WTC11 (cell line): ENCODE data around the gene MYO19. TPM values are rescaled to one million over a fixed set of nuclear protein-coding genes. Genes with fewer than 3 reads are reported as not detected.

Experiments
- ATAC-seq: fragments of 200-7000 bp; cut with Tn5 transposase; 2 replicates; pipeline ENCODE4 v1.10.0; 2021; ENCODE audit warnings: mild to moderate bottlenecking, moderate library complexity
- CTCF ChIA-PET: fragments of 300-600 bp; sonication (Branson Sonifier 250); formaldehyde crosslinking; loops from one replicate; lab custom pipeline; 2021; ENCODE audit warnings: antibody characterized with exemption; lab: Charles Lee
- POLR2A ChIA-PET: fragments of 350-600 bp; sonication (Branson Sonifier 250); formaldehyde crosslinking; loops from one replicate; lab custom pipeline; 2021; ENCODE audit warnings: antibody characterized with exemption; lab: Charles Lee
- DNase-seq: peaks from one replicate; pipeline ENCODE4 v3.0.0; 2021; ENCODE audit warnings: low spot score
- H3K27ac Mint-ChIP-seq: 2 replicates; pipeline ENCODE4 v1.8.0; 2021; ENCODE audit warnings: mixed read lengths
- H3K27me3 Mint-ChIP-seq: 2 replicates; pipeline ENCODE4 v1.8.0; 2021; ENCODE audit warnings: low read depth, mild to moderate bottlenecking, moderate library complexity, mixed read lengths
- H3K36me3 Mint-ChIP-seq: 2 replicates; pipeline ENCODE4 v1.8.0; 2021; ENCODE audit warnings: mixed read lengths
- H3K4me1 Mint-ChIP-seq: 2 replicates; pipeline ENCODE4 v1.8.0; 2022; ENCODE audit warnings: mixed read lengths
- H3K4me3 Mint-ChIP-seq: 2 replicates; pipeline ENCODE4 v1.8.0; 2021; ENCODE audit warnings: mild to moderate bottlenecking, moderate library complexity, mixed read lengths
- H3K9me3 Mint-ChIP-seq: 2 replicates; pipeline ENCODE4 v1.8.0; 2021; ENCODE audit warnings: mixed read lengths
- CBFB ChIP-seq: sonication (generic); formaldehyde crosslinking; IDR thresholded peaks from 2 replicates; pipeline ENCODE4 v1.8.1; 2022; ENCODE audit warnings: mild to moderate bottlenecking, low read depth, missing genetic modification reagents
- CREM ChIP-seq: sonication (generic); formaldehyde crosslinking; IDR thresholded peaks from 2 replicates; pipeline ENCODE4 v1.8.1; 2022; ENCODE audit warnings: mild to moderate bottlenecking, missing genetic modification reagents, moderate library complexity
- E2F1 ChIP-seq: sonication (generic); formaldehyde crosslinking; IDR thresholded peaks from 2 replicates; pipeline ENCODE4 v1.8.0; 2022; ENCODE audit warnings: mild to moderate bottlenecking, missing genetic modification reagents
- GRHL2 ChIP-seq: fragments of 250-450 bp; sonication (Bioruptor Pico); IDR thresholded peaks from 2 replicates; pipeline ENCODE4 v1.8.0; 2022; ENCODE audit warnings: mild to moderate bottlenecking, moderate library complexity; ENCODE audit not compliant: insufficient replicate concordance, severe bottlenecking
- GTF2I ChIP-seq: fragments of 250-450 bp; sonication (Bioruptor Pico); conservative IDR thresholded peaks from 2 replicates; pipeline ENCODE4 v1.4.0; 2021; ENCODE audit warnings: mild to moderate bottlenecking
- KAT7 ChIP-seq: sonication (generic); formaldehyde crosslinking; IDR thresholded peaks from 2 replicates; pipeline ENCODE4 v1.8.1; 2023; ENCODE audit warnings: missing genetic modification reagents, mild to moderate bottlenecking, borderline replicate concordance
- MAX ChIP-seq: sonication (generic); formaldehyde crosslinking; IDR thresholded peaks from 2 replicates; pipeline ENCODE4 v1.8.0; 2022; ENCODE audit warnings: mild to moderate bottlenecking, missing genetic modification reagents
- MYBL2 ChIP-seq: sonication (generic); formaldehyde crosslinking; IDR thresholded peaks from 2 replicates; pipeline ENCODE4 v1.8.1; 2023; ENCODE audit warnings: mild to moderate bottlenecking, moderate library complexity, missing genetic modification reagents
- NFE2L1 ChIP-seq: sonication (generic); formaldehyde crosslinking; IDR thresholded peaks from 2 replicates; pipeline ENCODE4 v1.8.1; 2023; ENCODE audit warnings: missing genetic modification reagents
- NFYB ChIP-seq: sonication (generic); formaldehyde crosslinking; conservative IDR thresholded peaks from 2 replicates; pipeline ENCODE4 v1.8.0; 2022; ENCODE audit warnings: low read depth, missing genetic modification reagents
- NR1H2 ChIP-seq: sonication (generic); formaldehyde crosslinking; IDR thresholded peaks from 2 replicates; pipeline ENCODE4 v1.9.0; 2021; ENCODE audit warnings: mild to moderate bottlenecking, moderate library complexity, missing genetic modification reagents
- RORB ChIP-seq: fragments of 250-450 bp; sonication (Bioruptor Pico); IDR thresholded peaks from 2 replicates; pipeline ENCODE4 v1.9.0; 2021; ENCODE audit warnings: mild to moderate bottlenecking
- TCF7 ChIP-seq: sonication (generic); formaldehyde crosslinking; IDR thresholded peaks from 2 replicates; pipeline ENCODE4 v1.8.0; 2022; ENCODE audit warnings: mild to moderate bottlenecking, low read depth, missing genetic modification reagents, moderate library complexity
- TEAD4 ChIP-seq: sonication (generic); formaldehyde crosslinking; IDR thresholded peaks from 2 replicates; pipeline ENCODE4 v1.8.0; 2022; ENCODE audit warnings: mild to moderate bottlenecking, missing genetic modification reagents
- ZBTB21 ChIP-seq: sonication (generic); formaldehyde crosslinking; IDR thresholded peaks from 2 replicates; pipeline ENCODE4 v1.8.1; 2023; ENCODE audit warnings: mild to moderate bottlenecking, missing genetic modification reagents, borderline replicate concordance
- ZNF121 ChIP-seq: sonication (generic); formaldehyde crosslinking; IDR thresholded peaks from 2 replicates; pipeline ENCODE4 v1.8.0; 2023; ENCODE audit warnings: missing genetic modification reagents
- ZNF317 ChIP-seq: sonication (generic); formaldehyde crosslinking; IDR thresholded peaks from 2 replicates; pipeline ENCODE4 v1.8.1; 2023; ENCODE audit warnings: low read depth, mild to moderate bottlenecking, moderate library complexity, missing genetic modification reagents, borderline replicate concordance
- total RNA-seq: library from RNA; stranded (reverse); gene quantifications from 3 replicates; pipeline ENCODE4 v1.2.3, GENCODE V29; 2021
- TF ChIP-seq, protein P1 (sequence below): fragments of 250-450 bp; sonication (Bioruptor Pico); IDR thresholded peaks from 2 replicates; pipeline ENCODE4 v1.9.0; 2021; ENCODE audit warnings: mild to moderate bottlenecking
- TF ChIP-seq, protein P2 (sequence below): fragments of 250-450 bp; sonication (Bioruptor Pico); IDR thresholded peaks from 2 replicates; pipeline ENCODE4 v2.1.2; 2022; ENCODE audit warnings: mild to moderate bottlenecking, moderate library complexity
- TF ChIP-seq, protein P3 (sequence below): sonication (generic); formaldehyde crosslinking; IDR thresholded peaks from 2 replicates; pipeline ENCODE4 v1.8.1; 2023; ENCODE audit warnings: mild to moderate bottlenecking, moderate library complexity, missing genetic modification reagents
- TF ChIP-seq, protein P4 (sequence below): sonication (generic); formaldehyde crosslinking; IDR thresholded peaks from 2 replicates; pipeline ENCODE4 v1.8.0; 2022; ENCODE audit warnings: missing genetic modification reagents
- TF ChIP-seq, protein P5 (sequence below): sonication (generic); formaldehyde crosslinking; conservative IDR thresholded peaks from 2 replicates; pipeline ENCODE4 v1.8.1; 2022; ENCODE audit warnings: mild to moderate bottlenecking, missing genetic modification reagents

Gene MYO19
- total RNA-seq, 1 experiment from 2014 or later: 146 TPM

GRCh38 chr17:36523113-36523512 is 11.6 kb downstream of the MYO19 start:
- H3K9me3 Mint-ChIP-seq: no peaks in the 10 kb centered on the region
- CTCF ChIA-PET: interaction anchor here (0.6 kb wide), 1 partner anchor 552 kb away, joined by 4 read pairs; no protein-coding TSS in a partner anchor
- no peak for ATAC-seq

GRCh38 chr17:36515837-36516236 is 18.8 kb downstream of the MYO19 start:
- ChIA-PET CTCF (interaction anchor here (2.9 kb wide), 1 partner anchor 18 kb away, joined by 12 read pairs; the partner anchor contains the start of genes MYO19 and PIGW), POLR2A (interaction anchor here (1.1 kb wide), 1 partner anchor 14 kb away, joined by 5 read pairs; no protein-coding TSS in a partner anchor)
- H3K36me3 Mint-ChIP-seq: peaks cover 74% of the 10 kb centered on the region
- H3K27me3 Mint-ChIP-seq: no peaks in the 10 kb centered on the region
- ATAC-seq (no peak), DNase-seq (no peak)
- H3K27ac Mint-ChIP-seq: no peak overlapping the region
- no peak overlapping the region for H3K4me3 Mint-ChIP-seq
- no peaks in the 10 kb centered on the region for H3K4me1 Mint-ChIP-seq
- no peaks in the 10 kb centered on the region for H3K9me3 Mint-ChIP-seq
- no peak for TF ChIP-seq KAT7 (CRISPR knock-in tag)
- TF ChIP-seq E2F1 (CRISPR knock-in tag): no peak

More at GRCh38 chr17:36523113-36523512, 11.6 kb downstream of the MYO19 start:
- no peaks in the 10 kb centered on the region for H3K27me3 Mint-ChIP-seq
- H3K27ac Mint-ChIP-seq: no peak overlapping the region
- no peaks in the 10 kb centered on the region for H3K4me1 Mint-ChIP-seq
- no peak overlapping the region for H3K4me3 Mint-ChIP-seq
- POLR2A ChIA-PET: no interaction called here
- no peak for TF ChIP-seq ZBTB21 (CRISPR knock-in tag)
- TF ChIP-seq CBFB (CRISPR knock-in tag): no peak
- TF ChIP-seq, protein P1, sequence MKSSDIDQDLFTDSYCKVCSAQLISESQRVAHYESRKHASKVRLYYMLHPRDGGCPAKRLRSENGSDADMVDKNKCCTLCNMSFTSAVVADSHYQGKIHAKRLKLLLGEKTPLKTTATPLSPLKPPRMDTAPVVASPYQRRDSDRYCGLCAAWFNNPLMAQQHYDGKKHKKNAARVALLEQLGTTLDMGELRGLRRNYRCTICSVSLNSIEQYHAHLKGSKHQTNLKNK (CRISPR knock-in tag): no peak
- TF ChIP-seq, protein P2, sequence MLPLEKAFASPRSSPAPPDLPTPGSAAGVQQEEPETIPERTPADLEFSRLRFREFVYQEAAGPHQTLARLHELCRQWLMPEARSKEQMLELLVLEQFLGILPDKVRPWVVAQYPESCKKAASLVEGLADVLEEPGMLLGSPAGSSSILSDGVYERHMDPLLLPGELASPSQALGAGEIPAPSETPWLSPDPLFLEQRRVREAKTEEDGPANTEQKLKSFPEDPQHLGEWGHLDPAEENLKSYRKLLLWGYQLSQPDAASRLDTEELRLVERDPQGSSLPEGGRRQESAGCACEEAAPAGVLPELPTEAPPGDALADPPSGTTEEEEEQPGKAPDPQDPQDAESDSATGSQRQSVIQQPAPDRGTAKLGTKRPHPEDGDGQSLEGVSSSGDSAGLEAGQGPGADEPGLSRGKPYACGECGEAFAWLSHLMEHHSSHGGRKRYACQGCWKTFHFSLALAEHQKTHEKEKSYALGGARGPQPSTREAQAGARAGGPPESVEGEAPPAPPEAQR (CRISPR knock-in tag): no peak
- TF ChIP-seq ZNF121 (CRISPR knock-in tag): no peak
- TF ChIP-seq NFE2L1 (CRISPR knock-in tag): no peak
- TF ChIP-seq, protein P3, sequence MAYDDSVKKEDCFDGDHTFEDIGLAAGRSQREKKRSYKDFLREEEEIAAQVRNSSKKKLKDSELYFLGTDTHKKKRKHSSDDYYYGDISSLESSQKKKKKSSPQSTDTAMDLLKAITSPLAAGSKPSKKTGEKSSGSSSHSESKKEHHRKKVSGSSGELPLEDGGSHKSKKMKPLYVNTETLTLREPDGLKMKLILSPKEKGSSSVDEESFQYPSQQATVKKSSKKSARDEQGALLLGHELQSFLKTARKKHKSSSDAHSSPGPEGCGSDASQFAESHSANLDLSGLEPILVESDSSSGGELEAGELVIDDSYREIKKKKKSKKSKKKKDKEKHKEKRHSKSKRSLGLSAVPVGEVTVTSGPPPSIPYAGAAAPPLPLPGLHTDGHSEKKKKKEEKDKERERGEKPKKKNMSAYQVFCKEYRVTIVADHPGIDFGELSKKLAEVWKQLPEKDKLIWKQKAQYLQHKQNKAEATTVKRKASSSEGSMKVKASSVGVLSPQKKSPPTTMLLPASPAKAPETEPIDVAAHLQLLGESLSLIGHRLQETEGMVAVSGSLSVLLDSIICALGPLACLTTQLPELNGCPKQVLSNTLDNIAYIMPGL: no peak
- TF ChIP-seq NFYB (CRISPR knock-in tag): no peak
- no peak for TF ChIP-seq GRHL2
- TF ChIP-seq NR1H2 (CRISPR knock-in tag): no peak
- no peak for TF ChIP-seq TCF7 (CRISPR knock-in tag)
- TF ChIP-seq RORB (CRISPR knock-in tag): no peak
- no peak for TF ChIP-seq CREM (CRISPR knock-in tag)
- no peak for TF ChIP-seq MYBL2 (CRISPR knock-in tag)
- no peak for TF ChIP-seq GTF2I (CRISPR knock-in tag)
- no peak for TF ChIP-seq ZNF317 (CRISPR knock-in tag)
- TF ChIP-seq TEAD4 (CRISPR knock-in tag): no peak
- TF ChIP-seq, protein P4, sequence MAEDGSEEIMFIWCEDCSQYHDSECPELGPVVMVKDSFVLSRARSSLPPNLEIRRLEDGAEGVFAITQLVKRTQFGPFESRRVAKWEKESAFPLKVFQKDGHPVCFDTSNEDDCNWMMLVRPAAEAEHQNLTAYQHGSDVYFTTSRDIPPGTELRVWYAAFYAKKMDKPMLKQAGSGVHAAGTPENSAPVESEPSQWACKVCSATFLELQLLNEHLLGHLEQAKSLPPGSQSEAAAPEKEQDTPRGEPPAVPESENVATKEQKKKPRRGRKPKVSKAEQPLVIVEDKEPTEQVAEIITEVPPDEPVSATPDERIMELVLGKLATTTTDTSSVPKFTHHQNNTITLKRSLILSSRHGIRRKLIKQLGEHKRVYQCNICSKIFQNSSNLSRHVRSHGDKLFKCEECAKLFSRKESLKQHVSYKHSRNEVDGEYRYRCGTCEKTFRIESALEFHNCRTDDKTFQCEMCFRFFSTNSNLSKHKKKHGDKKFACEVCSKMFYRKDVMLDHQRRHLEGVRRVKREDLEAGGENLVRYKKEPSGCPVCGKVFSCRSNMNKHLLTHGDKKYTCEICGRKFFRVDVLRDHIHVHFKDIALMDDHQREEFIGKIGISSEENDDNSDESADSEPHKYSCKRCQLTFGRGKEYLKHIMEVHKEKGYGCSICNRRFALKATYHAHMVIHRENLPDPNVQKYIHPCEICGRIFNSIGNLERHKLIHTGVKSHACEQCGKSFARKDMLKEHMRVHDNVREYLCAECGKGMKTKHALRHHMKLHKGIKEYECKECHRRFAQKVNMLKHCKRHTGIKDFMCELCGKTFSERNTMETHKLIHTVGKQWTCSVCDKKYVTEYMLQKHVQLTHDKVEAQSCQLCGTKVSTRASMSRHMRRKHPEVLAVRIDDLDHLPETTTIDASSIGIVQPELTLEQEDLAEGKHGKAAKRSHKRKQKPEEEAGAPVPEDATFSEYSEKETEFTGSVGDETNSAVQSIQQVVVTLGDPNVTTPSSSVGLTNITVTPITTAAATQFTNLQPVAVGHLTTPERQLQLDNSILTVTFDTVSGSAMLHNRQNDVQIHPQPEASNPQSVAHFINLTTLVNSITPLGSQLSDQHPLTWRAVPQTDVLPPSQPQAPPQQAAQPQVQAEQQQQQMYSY (CRISPR knock-in tag): no peak
- TF ChIP-seq, protein P5, sequence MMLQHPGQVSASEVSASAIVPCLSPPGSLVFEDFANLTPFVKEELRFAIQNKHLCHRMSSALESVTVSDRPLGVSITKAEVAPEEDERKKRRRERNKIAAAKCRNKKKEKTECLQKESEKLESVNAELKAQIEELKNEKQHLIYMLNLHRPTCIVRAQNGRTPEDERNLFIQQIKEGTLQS (CRISPR knock-in tag): no peak
- TF ChIP-seq MAX (CRISPR knock-in tag): no peak
- TF ChIP-seq, all 79 proteins: peak for 0
- H3K36me3 Mint-ChIP-seq: peaks cover 66% of the 10 kb centered on the region
- DNase-seq: no peak
